IMR-90 (cell line): ENCODE measurements around the gene RPP30.

Experiments
- BHLHE40 ChIP-seq: fragments of 150-350 bp; IDR thresholded peaks from 2 replicates; pipeline ENCODE4 v1.6.1; 2016; ENCODE audit warnings: mild to moderate bottlenecking, low read depth, low read length
- POLR2A ChIP-seq: IDR thresholded peaks from 2 replicates; pipeline ENCODE4 v1.6.1; 2012; ENCODE audit warnings: mild to moderate bottlenecking, low read depth, low read length

GRCh38 chr10:90927293-90927692 lies 55.5 kb downstream of the RPP30 start:
- TF ChIP-seq POLR2A (no peak), BHLHE40 (no peak)
